Measurements from ENCODE around the gene HSBP1L1. TPM values are rescaled to one million over a fixed set of nuclear protein-coding genes. Genes with fewer than 3 reads are reported as not detected.

HSBP1L1 gene
- total and polyA plus RNA-seq, 2 of the 8 experiments (the other 6 are each of a cell fraction or from before 2014, with no cell fraction given): 1.0 to 1.3 TPM

DNA sequence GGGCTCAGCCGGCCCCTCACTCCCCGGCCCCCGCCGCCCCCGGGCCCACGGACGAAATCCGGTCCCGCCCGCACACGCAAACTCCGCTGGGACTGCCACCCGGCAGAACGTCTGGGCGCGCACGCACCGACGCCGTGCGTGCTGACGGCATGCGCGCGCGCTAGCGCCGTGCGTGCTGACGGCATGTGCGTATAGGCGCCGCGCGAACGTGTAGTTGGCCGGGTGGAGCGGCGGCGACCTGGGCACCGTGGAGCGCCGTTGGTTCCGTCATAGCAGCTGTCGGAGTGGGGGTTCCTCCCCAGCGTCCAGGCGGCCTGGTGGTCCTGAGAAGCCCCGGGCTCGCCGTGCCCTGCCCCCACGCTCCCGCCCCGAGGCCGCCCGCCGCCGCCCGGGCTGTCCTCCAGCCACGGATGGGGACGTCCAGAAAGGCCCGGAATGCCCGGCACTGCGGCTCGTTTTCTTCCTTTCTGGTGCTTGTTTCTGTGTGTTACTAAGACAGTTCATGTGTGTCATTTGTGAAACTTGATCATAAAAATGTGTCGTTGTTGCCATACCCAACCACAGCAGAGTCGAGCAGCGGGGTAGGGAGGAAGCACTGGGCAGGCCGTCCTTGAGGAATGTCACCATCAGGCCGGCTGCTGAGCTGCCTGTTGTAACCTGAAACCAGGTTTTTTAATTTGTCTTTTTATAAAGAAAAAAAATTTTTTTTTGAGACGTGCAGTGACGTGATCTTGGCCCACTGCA is 24.2 kb downstream of the HSBP1L1 start, which contains the start of gene TXNL4A (continued):
- TF ChIP-seq YY1 (IDR thresholded peaks at IDR 0.05; ENCODE audit: low read depth, low read length) (no peak), NANOG (IDR thresholded peaks at IDR 0.05; ENCODE audit: insufficient read depth, low read depth, low read length, poor library complexity, severe bottlenecking) (no peak), HDAC2 (IDR thresholded peaks at IDR 0.05; ENCODE audit: borderline replicate concordance in 1 of 2, low read depth in 2 of 2, low read length in 2 of 2) (peak in 1 of 2 experiments; percentile 83; a peak in 1 of 4 replicates), RAD21 (IDR thresholded peaks at IDR 0.05 in 1 of 2, conservative IDR thresholded peaks at IDR 0.05 in 1 of 2; ENCODE audit: low read depth in 2 of 2, low read length in 2 of 2) (no peak), SUZ12 (IDR thresholded peaks at IDR 0.05; ENCODE audit: low read length) (no peak), SAP30 (IDR thresholded peaks at IDR 0.05; ENCODE audit: insufficient read depth, insufficient replicate concordance, low read length) (peak; percentile 41), RNF2 (IDR thresholded peaks at IDR 0.05; ENCODE audit: borderline replicate concordance, low read depth, low read length, missing control alignments, poor library complexity, severe bottlenecking) (no peak)
- TF ChIP-seq, protein P1, sequence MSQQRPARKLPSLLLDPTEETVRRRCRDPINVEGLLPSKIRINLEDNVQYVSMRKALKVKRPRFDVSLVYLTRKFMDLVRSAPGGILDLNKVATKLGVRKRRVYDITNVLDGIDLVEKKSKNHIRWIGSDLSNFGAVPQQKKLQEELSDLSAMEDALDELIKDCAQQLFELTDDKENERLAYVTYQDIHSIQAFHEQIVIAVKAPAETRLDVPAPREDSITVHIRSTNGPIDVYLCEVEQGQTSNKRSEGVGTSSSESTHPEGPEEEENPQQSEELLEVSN (IDR thresholded peaks at IDR 0.05): peak; percentile 67
